Lung (tissue), 12 donors: ENCODE data around the gene OR1K1. TPM values are rescaled to one million over a fixed set of nuclear protein-coding genes. Genes with fewer than 3 reads are reported as not detected.

Experiments
- ATAC-seq: fragments of 200-7000 bp; cut with Tn5 transposase; one replicate; pipeline ENCODE4 v1.9.1; 2020; ENCODE audit warnings: moderate number of reproducible peaks; ENCODE audit not compliant: insufficient read depth, low FRiP score
- DNase-seq, 3 donors: peaks; one replicate each; pipeline ENCODE4 v3.0.0-alpha.2; 2013 to 2017
- H3K27ac ChIP-seq, 2 donors: one replicate each; pipeline ENCODE4 v1.5.1; 2013; ENCODE audit warnings: mild to moderate bottlenecking in 2 of 2, moderate library complexity in 2 of 2, control low read depth in 1 of 2, inconsistent platforms in 1 of 2, low read depth in 1 of 2, low read length in 1 of 2
- H3K27me3 ChIP-seq, 3 donors: one replicate each; pipeline ENCODE4 v1.5.1; 2013; ENCODE audit warnings: low read length in 2 of 3; ENCODE audit not compliant: control insufficient read depth in 3 of 3, insufficient read depth in 3 of 3
- H3K36me3 ChIP-seq, 4 donors: one replicate each; pipeline ENCODE4 v1.5.1; 2013; ENCODE audit warnings: low read length in 4 of 4, mild to moderate bottlenecking in 1 of 4, moderate library complexity in 1 of 4; ENCODE audit not compliant: control insufficient read depth in 4 of 4, insufficient read depth in 4 of 4
- H3K4me1 ChIP-seq, 5 donors: one replicate each; pipeline ENCODE4 v1.5.1; 2013; ENCODE audit warnings: low read length in 5 of 5, mild to moderate bottlenecking in 2 of 5, moderate library complexity in 1 of 5; ENCODE audit not compliant: control insufficient read depth in 5 of 5, insufficient read depth in 5 of 5
- H3K4me3 ChIP-seq: one replicate; pipeline ENCODE4 v1.5.1; 2013; ENCODE audit warnings: mild to moderate bottlenecking, control low read depth, moderate library complexity
- H3K9ac ChIP-seq, 2 donors: one replicate each; pipeline ENCODE4 v1.5.1; 2013; ENCODE audit warnings: low read length in 2 of 2, control low read depth in 1 of 2; ENCODE audit not compliant: insufficient read depth in 1 of 2
- H3K9me3 ChIP-seq, 4 donors: one replicate each; pipeline ENCODE4 v1.5.1; 2013; ENCODE audit warnings: low read length in 3 of 4, mild to moderate bottlenecking in 1 of 4, moderate library complexity in 1 of 4; ENCODE audit not compliant: control insufficient read depth in 4 of 4, insufficient read depth in 3 of 4
- WGBS, 2 donors: extraction: QIAGEN DNeasy Blood & Tissue Kit; methylation state at CpG; one replicate each; pipeline ENCODE4 v1.1.7; 2013; 5-methylcytosine and 5-hydroxymethylcytosine counted together
- polyA plus RNA-seq, 2 donors: library from polyadenylated mRNA; stranded (reverse); fragments of 200-250 nt; gene quantifications; one replicate each; pipeline ENCODE4 v1.2.1, GENCODE V29; 2013
- total RNA-seq, 2 donors: library from RNA; depleted of rRNA in 1 of 2; stranded (reverse); fragments of >200 nt in 1 of 2; gene quantifications; one replicate each; pipeline ENCODE4 v1.2.1, GENCODE V29; 2014 to 2021
- TF ChIP-seq, protein P1 (sequence below): IDR thresholded peaks from 2 replicates; pipeline ENCODE4 v1.5.1; 2012; ENCODE audit warnings: mild to moderate bottlenecking; ENCODE audit errors: control extremely low read depth, extremely low read depth
- donor health status: control.
- donor health status: control.
- donor health status: Bipolar disorder and iron deficiency.
- donor health status: healthy.
- donor health status: DM: yes; HTN: yes; CAD: no.

Gene OR1K1
- total and polyA plus RNA-seq, 4 donors: not detected

DNA sequence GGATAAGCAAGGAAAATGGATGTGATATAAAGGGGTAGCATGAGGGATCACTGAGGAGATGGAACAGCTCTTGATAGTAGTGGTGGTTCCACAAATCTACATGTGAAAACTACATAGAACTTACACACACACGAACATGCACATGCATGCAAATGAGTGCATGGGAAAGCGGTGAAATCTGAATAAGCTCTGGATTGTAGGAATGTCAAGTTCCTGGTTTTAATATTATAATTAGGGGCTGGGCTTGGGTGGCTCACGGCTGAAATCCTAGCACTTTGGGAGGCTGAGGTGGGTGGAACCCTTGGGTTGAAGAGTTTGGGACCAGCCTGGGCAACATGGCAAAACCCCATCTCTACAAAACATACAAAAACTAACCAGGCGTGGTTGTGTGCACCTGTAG is 41.6 kb downstream of the OR1K1 start:
- no peak overlapping the region for H3K9ac ChIP-seq
- no peak overlapping the region for H3K4me3 ChIP-seq
- ATAC-seq (no peak), DNase-seq (no peak)
- H3K27me3 ChIP-seq: no peaks in the 10 kb centered on the region
- 74 to 79% methylated on average over 4 of the region's 4 CpGs for WGBS, 2 donors
- peaks cover 0 to 7% (median 1%) of the 10 kb centered on the region in 4 donors for H3K36me3 ChIP-seq
- no peak overlapping the region for H3K27ac ChIP-seq
- no peaks in the 10 kb centered on the region for H3K4me1 ChIP-seq
- TF ChIP-seq, protein P1, sequence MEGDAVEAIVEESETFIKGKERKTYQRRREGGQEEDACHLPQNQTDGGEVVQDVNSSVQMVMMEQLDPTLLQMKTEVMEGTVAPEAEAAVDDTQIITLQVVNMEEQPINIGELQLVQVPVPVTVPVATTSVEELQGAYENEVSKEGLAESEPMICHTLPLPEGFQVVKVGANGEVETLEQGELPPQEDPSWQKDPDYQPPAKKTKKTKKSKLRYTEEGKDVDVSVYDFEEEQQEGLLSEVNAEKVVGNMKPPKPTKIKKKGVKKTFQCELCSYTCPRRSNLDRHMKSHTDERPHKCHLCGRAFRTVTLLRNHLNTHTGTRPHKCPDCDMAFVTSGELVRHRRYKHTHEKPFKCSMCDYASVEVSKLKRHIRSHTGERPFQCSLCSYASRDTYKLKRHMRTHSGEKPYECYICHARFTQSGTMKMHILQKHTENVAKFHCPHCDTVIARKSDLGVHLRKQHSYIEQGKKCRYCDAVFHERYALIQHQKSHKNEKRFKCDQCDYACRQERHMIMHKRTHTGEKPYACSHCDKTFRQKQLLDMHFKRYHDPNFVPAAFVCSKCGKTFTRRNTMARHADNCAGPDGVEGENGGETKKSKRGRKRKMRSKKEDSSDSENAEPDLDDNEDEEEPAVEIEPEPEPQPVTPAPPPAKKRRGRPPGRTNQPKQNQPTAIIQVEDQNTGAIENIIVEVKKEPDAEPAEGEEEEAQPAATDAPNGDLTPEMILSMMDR: no peak
- H3K9me3 ChIP-seq: no peaks in the 10 kb centered on the region

DNA sequence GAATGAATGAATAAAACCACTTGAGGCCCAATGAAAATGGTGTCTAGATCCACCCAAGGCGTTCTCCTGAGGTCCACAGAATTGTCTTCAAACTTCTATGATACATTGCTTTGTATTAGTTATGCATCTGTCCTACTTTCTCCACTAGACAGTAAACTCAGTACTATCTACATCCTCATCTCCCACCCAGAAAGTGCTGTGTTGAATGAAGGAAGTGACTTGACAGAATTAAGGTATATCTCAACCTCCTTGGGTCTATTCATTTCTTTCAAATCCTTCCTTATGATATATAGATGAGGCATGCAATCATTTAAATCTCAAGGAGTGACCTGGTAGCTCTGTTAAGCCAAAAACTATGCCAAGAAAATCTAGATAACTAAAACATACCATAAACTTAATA is 44.2 kb downstream of the OR1K1 start:
- ATAC-seq (no peak), DNase-seq (no peak)
- H3K27me3 ChIP-seq: no peaks in the 10 kb centered on the region
- no peak overlapping the region for H3K27ac ChIP-seq
- WGBS, 2 donors: 94 to 98% methylated on average over 1 of the region's 1 CpG
- H3K4me3 ChIP-seq: no peak overlapping the region
- TF ChIP-seq, protein P1: no peak
- peaks cover 0 to 14% (median 4%) of the 10 kb centered on the region in 4 donors for H3K36me3 ChIP-seq
- no peaks in the 10 kb centered on the region for H3K4me1 ChIP-seq
- no peak overlapping the region for H3K9ac ChIP-seq
- no peaks in the 10 kb centered on the region for H3K9me3 ChIP-seq

DNA sequence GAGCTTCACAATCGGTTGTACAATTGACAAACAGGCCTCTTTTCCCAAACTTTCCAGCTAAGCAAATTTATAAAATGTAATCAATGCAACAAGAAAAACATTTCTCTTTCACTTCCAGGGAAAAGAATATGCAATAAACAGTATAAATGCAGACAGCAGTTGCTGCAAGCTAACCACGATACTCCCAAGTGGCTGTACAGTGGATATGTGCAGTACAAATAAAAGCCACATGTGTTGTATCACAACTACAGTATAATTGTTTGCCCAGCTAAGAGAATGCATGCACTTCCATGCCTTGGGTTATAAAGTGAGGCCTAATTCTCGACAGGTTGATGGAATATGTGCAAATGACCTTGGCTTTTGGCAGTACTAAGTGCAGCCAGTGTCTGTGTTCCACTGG is 45.2 kb downstream of the OR1K1 start:
- peaks cover 0 to 14% (median 5%) of the 10 kb centered on the region in 4 donors for H3K36me3 ChIP-seq
- WGBS, 2 donors: 93% methylated on average over 3 of the region's 3 CpGs
- TF ChIP-seq, protein P1: no peak

GRCh38 chr9:122846371-122846940 is 46.5 kb downstream of the OR1K1 start:
- no peak for DNase-seq
- no peak for ATAC-seq
- TF ChIP-seq, protein P1: no peak
- 85 to 90% methylated on average over 5 of the region's 5 CpGs for WGBS, 2 donors
- no peak overlapping the region for H3K9ac ChIP-seq
- no peak overlapping the region for H3K27ac ChIP-seq
- H3K4me1 ChIP-seq: no peaks in the 10 kb centered on the region
- H3K4me3 ChIP-seq: no peak overlapping the region
- H3K27me3 ChIP-seq: no peaks in the 10 kb centered on the region
- no peaks in the 10 kb centered on the region for H3K9me3 ChIP-seq
- H3K36me3 ChIP-seq: peaks cover 2 to 22% (median 11%) of the 10 kb centered on the region in 4 donors

More for the DNA sequence above, 45.2 kb downstream of the OR1K1 start:
- Histone ChIP-seq H3K4me1 (no peaks in the 10 kb centered on the region), H3K9ac (no peak overlapping the region), H3K27ac (no peak overlapping the region), H3K27me3 (no peaks in the 10 kb centered on the region), H3K9me3 (no peaks in the 10 kb centered on the region), H3K4me3 (no peak overlapping the region)
- DNase-seq: no peak
- no peak for ATAC-seq
